Osteocyte (in vitro differentiated cells): ENCODE results near the gene CAAP1. TPM values are rescaled to one million over a fixed set of nuclear protein-coding genes. Genes with fewer than 3 reads are reported as not detected.

Source experiments
- DNase-seq: peaks from one replicate; pipeline ENCODE4 v3.0.0; 2021; ENCODE audit warnings: mixed read lengths; ENCODE audit not compliant: unreplicated experiment; ENCODE audit errors: extremely low spot score
- H3K27ac Mint-ChIP-seq: one replicate; pipeline ENCODE4 v1.8.0; 2021; ENCODE audit warnings: mild to moderate bottlenecking, mixed read lengths; ENCODE audit not compliant: unreplicated experiment
- H3K27me3 Mint-ChIP-seq: one replicate; pipeline ENCODE4 v1.8.0; 2021; ENCODE audit warnings: mixed read lengths; ENCODE audit not compliant: unreplicated experiment
- H3K36me3 Mint-ChIP-seq: one replicate; pipeline ENCODE4 v1.8.0; 2021; ENCODE audit warnings: mixed read lengths; ENCODE audit not compliant: unreplicated experiment
- H3K4me1 Mint-ChIP-seq: one replicate; pipeline ENCODE4 v1.8.0; 2021; ENCODE audit warnings: mixed read lengths; ENCODE audit not compliant: unreplicated experiment
- H3K4me3 Mint-ChIP-seq: one replicate; pipeline ENCODE4 v1.8.0; 2021; ENCODE audit warnings: mild to moderate bottlenecking, moderate library complexity, mixed read lengths; ENCODE audit not compliant: unreplicated experiment
- H3K9me3 Mint-ChIP-seq: one replicate; pipeline ENCODE4 v1.8.0; 2021; ENCODE audit warnings: mixed read lengths; ENCODE audit not compliant: unreplicated experiment
- total RNA-seq: library from RNA; stranded (reverse); gene quantifications from 2 replicates; pipeline ENCODE4 v1.2.1, GENCODE V29; 2021
- TF ChIP-seq, protein P1 (sequence below): fragments of 200-600 bp; sonication (generic); IDR thresholded peaks from 2 replicates; pipeline ENCODE4 v1.5.0; 2021; ENCODE audit warnings: antibody characterized with exemption, mild to moderate bottlenecking, moderate library complexity

CAAP1 gene
- total RNA-seq, 1 donor from 2014 or later = 17.8 TPM

DNA sequence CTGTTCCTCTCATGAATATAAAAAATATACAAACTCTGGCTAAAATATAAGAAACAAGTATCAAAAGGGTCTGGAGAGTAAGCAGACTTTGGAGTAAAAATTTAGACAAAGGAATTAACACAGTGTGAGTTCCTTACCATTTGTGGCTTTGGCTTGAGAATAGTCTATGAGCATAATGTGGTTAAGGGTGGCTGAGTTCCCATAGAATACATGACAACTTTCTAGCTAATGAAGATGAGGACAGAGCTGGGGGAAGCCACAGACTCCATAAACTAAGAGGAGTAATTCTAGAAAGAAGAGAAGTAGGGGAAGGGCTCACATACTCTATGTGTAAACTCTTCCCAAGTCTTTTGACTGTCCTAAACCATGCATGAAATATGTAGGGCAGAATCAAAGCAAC is 79.4 kb downstream of the CAAP1 start:
- TF ChIP-seq, protein P1, sequence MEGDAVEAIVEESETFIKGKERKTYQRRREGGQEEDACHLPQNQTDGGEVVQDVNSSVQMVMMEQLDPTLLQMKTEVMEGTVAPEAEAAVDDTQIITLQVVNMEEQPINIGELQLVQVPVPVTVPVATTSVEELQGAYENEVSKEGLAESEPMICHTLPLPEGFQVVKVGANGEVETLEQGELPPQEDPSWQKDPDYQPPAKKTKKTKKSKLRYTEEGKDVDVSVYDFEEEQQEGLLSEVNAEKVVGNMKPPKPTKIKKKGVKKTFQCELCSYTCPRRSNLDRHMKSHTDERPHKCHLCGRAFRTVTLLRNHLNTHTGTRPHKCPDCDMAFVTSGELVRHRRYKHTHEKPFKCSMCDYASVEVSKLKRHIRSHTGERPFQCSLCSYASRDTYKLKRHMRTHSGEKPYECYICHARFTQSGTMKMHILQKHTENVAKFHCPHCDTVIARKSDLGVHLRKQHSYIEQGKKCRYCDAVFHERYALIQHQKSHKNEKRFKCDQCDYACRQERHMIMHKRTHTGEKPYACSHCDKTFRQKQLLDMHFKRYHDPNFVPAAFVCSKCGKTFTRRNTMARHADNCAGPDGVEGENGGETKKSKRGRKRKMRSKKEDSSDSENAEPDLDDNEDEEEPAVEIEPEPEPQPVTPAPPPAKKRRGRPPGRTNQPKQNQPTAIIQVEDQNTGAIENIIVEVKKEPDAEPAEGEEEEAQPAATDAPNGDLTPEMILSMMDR = no peak
- Mint-ChIP-seq H3K4me1 (peaks cover 14% of the 10 kb centered on the region), H3K9me3 (no peaks in the 10 kb centered on the region), H3K27me3 (peaks cover 12% of the 10 kb centered on the region), H3K4me3 (no peak overlapping the region), H3K27ac (no peak overlapping the region), H3K36me3 (no peaks in the 10 kb centered on the region)
- no peak for DNase-seq

DNA sequence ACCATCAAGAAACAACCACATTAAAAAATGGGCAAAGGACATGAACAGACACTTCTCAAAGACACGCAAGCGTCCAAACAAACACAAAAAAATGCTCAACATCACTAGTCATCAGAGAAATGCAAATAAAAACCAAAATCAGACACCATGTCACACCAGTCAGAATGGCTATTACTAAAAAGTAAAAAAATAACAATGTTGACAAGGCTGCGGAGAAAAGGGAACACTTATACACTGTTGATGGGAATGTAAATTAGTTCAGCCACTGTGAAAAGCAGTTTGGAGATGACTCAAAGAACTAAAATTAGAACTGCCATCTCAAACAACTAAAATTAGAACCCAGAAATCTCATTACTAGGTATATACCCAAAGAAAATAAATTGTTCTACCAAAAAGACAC is 80.4 kb downstream of the CAAP1 start:
- no peak for DNase-seq
- Mint-ChIP-seq H3K9me3 (no peaks in the 10 kb centered on the region), H3K4me3 (no peak overlapping the region), H3K27ac (no peak overlapping the region), H3K27me3 (peaks cover 13% of the 10 kb centered on the region), H3K4me1 (peaks cover 14% of the 10 kb centered on the region), H3K36me3 (no peaks in the 10 kb centered on the region)
- TF ChIP-seq, protein P1 = no peak

DNA sequence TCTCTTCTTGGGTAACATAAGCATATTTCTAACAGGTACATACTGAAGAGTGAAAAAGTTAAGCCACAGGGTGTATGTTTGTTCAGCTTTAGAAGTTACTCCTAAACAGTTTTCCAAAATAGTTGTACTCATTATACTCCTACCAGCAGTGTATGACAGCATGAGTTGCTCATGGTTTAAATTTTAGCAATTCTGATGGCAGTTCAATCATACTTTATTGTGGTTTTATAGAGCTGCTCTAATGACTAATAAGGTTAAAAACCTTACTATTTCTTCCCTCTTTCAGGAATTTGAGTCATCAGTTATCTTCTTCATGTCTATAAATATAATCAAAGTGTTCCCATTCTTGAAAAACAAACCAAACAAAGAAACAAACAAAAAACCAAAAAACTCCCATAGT is 81.5 kb downstream of the CAAP1 start:
- Mint-ChIP-seq H3K36me3 (no peaks in the 10 kb centered on the region), H3K4me1 (peaks cover 14% of the 10 kb centered on the region), H3K27ac (no peak overlapping the region), H3K9me3 (no peaks in the 10 kb centered on the region), H3K27me3 (peaks cover 10% of the 10 kb centered on the region), H3K4me3 (no peak overlapping the region)
- TF ChIP-seq, protein P1 = no peak
- no peak for DNase-seq

DNA sequence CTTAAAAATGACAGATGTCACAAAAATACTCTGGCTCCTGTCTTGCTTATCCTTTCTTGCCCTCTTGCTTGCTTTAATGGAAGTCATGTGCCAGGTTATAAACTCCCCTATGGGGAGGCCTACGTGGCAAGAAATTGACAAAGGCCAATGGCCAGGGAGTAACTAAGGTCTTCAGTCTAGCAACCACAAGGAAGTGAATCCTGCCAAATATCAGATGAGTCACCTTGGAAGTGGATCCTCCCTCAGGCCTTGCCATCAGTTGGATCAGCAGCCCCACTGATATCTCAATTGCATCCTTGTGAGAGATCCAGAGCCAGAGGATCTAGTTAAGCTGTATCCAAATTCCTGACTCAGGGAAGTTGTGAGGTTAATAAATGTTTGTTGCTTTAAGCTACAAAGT is 82.8 kb downstream of the CAAP1 start:
- H3K4me1 Mint-ChIP-seq = peaks cover 14% of the 10 kb centered on the region
- TF ChIP-seq, protein P1 = no peak
- no peaks in the 10 kb centered on the region for H3K9me3 Mint-ChIP-seq
- no peak overlapping the region for H3K27ac Mint-ChIP-seq
- no peaks in the 10 kb centered on the region for H3K36me3 Mint-ChIP-seq
- H3K27me3 Mint-ChIP-seq = peaks cover 8% of the 10 kb centered on the region
- no peak for DNase-seq
- H3K4me3 Mint-ChIP-seq = no peak overlapping the region

DNA sequence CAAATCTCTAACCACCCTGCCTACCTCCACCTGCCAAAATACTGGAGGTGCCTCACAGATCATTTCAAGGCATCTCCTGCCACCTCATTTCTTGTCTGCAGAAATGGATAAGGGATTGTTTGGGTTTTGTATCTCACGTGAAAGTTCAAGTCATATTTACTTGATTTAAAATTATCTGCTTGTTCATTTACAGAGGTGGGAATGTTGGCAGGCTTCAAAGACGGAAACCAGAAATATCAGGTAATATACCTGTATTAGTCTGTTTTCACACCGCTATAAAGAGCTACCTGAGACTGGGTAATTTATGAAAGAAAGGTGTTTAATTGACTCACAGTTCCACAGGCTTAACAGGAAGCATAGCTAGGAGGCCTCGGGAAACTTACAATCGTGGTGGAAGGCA is 85.4 kb downstream of the CAAP1 start:
- Mint-ChIP-seq H3K27ac (no peak overlapping the region), H3K9me3 (no peaks in the 10 kb centered on the region), H3K4me3 (no peak overlapping the region), H3K4me1 (peaks cover 14% of the 10 kb centered on the region), H3K36me3 (no peaks in the 10 kb centered on the region), H3K27me3 (peaks cover 8% of the 10 kb centered on the region)
- TF ChIP-seq, protein P1 = no peak
- no peak for DNase-seq
